H1 (cell line): ENCODE results near the gene ERI3. TPM values are rescaled to one million over a fixed set of nuclear protein-coding genes. Genes with fewer than 3 reads are reported as not detected.

Source experiments
- CTCF ChIA-PET: fragments of 300-600 bp; sonication (Branson Sonifier 250); formaldehyde crosslinking; loops from one replicate; lab custom pipeline; 2021; ENCODE audit not compliant: partially characterized antibody; lab: Charles Lee
- POLR2A ChIA-PET: fragments of 300-600 bp; sonication (Branson Sonifier 250); formaldehyde crosslinking; loops from one replicate; lab custom pipeline; 2021; ENCODE audit warnings: inconsistent platforms; ENCODE audit not compliant: partially characterized antibody; lab: Charles Lee
- DNase-seq, 2 experiments: peaks; one replicate each; pipeline versions ENCODE4 v3.0.0 to v3.0.0-alpha.2; 2010 to 2022; ENCODE audit warnings: low spot score in 2 of 2, low read depth in 1 of 2, mixed read lengths in 1 of 2
- FAIRE-seq: peaks from 2 replicates; lab custom pipeline; 2011; peaks lifted over from hg19 to GRCh38; lab: Jason Lieb, UNC
- H2AFZ ChIP-seq: 2 replicates; pipeline ENCODE4 v1.8.1; 2012; ENCODE audit warnings: low read length, inconsistent platforms
- H2AK5ac ChIP-seq: 2 replicates; pipeline ENCODE4 v1.6.1; 2013; ENCODE audit warnings: low read depth, low read length
- H2BK120ac ChIP-seq: replicated peaks from 2 replicates; pipeline ENCODE3; 2013; ENCODE audit warnings: low read depth, low read length, inconsistent platforms
- H2BK12ac ChIP-seq: 2 replicates; pipeline ENCODE4 v1.6.1; 2013; ENCODE audit warnings: low read depth, low read length
- H2BK15ac ChIP-seq: 2 replicates; pipeline ENCODE4 v1.6.1; 2013; ENCODE audit warnings: low read length
- H2BK20ac ChIP-seq: 2 replicates; pipeline ENCODE4 v1.6.1; 2013; ENCODE audit warnings: low read length
- H2BK5ac ChIP-seq: 2 replicates; pipeline ENCODE4 v1.6.1; 2013; ENCODE audit warnings: low read depth, low read length
- H3K14ac ChIP-seq: 2 replicates; pipeline ENCODE4 v1.6.1; 2013; ENCODE audit warnings: inconsistent platforms; ENCODE audit not compliant: insufficient read length
- H3K18ac ChIP-seq: 2 replicates; pipeline ENCODE4 v1.6.1; 2013; ENCODE audit warnings: low read length; ENCODE audit errors: extremely low read depth
- H3K23ac ChIP-seq: 2 replicates; pipeline ENCODE4 v1.6.1; 2013; ENCODE audit warnings: inconsistent platforms; ENCODE audit not compliant: insufficient read length
- H3K23me2 ChIP-seq: 2 replicates; pipeline ENCODE4 v1.6.1; 2013; ENCODE audit warnings: low read depth, low read length
- H3K27ac ChIP-seq: 2 replicates; pipeline ENCODE4 v1.6.1; 2011; ENCODE audit warnings: low read depth, low read length, inconsistent platforms
- H3K27me3 ChIP-seq, 4 experiments: replicated peaks in 1 of 4; 1 replicate in 1 of 4; 2 replicates in 3 of 4; pipeline versions ENCODE4 v1.6.1 to v1.8.1; 2011 to 2013; ENCODE audit warnings: low read length in 3 of 4, mild to moderate bottlenecking in 3 of 4, inconsistent platforms in 2 of 4, mixed read lengths in 2 of 4, moderate library complexity in 1 of 4; ENCODE audit not compliant: control insufficient read depth in 3 of 4, insufficient read depth in 3 of 4; ENCODE audit errors: extremely low read depth in 1 of 4
- H3K36me3 ChIP-seq, 4 experiments: 2 replicates each; pipeline versions ENCODE4 v1.6.1 to v1.8.1; 2011 to 2013; ENCODE audit warnings: mild to moderate bottlenecking in 4 of 4, low read length in 3 of 4, moderate library complexity in 2 of 4, control low read depth in 1 of 4, inconsistent platforms in 1 of 4; ENCODE audit not compliant: insufficient read depth in 4 of 4, control insufficient read depth in 2 of 4
- H3K4ac ChIP-seq: replicated peaks from 2 replicates; pipeline ENCODE3; 2013; ENCODE audit warnings: low read length, low read depth, mixed read lengths, inconsistent platforms; ENCODE audit not compliant: insufficient read length
- H3K4me1 ChIP-seq, 4 experiments: replicated peaks in 1 of 4; 1 replicate in 1 of 4; 2 replicates in 3 of 4; pipeline versions ENCODE4 v1.6.1 to v1.8.1; 2011 to 2013; ENCODE audit warnings: low read length in 3 of 4, inconsistent platforms in 2 of 4, mixed read lengths in 1 of 4; ENCODE audit not compliant: insufficient read depth in 4 of 4, control insufficient read depth in 3 of 4
- H3K4me2 ChIP-seq, 2 experiments: 2 replicates each; pipeline versions ENCODE4 v1.6.1 to v1.8.1; 2011 to 2013; ENCODE audit warnings: low read depth in 2 of 2, low read length in 2 of 2, control low read depth in 1 of 2, inconsistent platforms in 1 of 2, mild to moderate bottlenecking in 1 of 2; ENCODE audit not compliant: insufficient read depth in 1 of 2
- H3K4me3 ChIP-seq, 4 experiments: fragments of 200-600, 300-600 bp in 1 of 4; sonication (generic), shearing (Covaris generic), sonication (Bioruptor Twin) in 1 of 4; 2 replicates each; pipeline versions ENCODE4 v1.5.1 to v1.8.1; 2011 to 2016; ENCODE audit warnings: low read length in 4 of 4, low read depth in 3 of 4, control low read depth in 2 of 4, inconsistent platforms in 2 of 4, mild to moderate bottlenecking in 2 of 4, mixed read lengths in 1 of 4, moderate library complexity in 1 of 4; ENCODE audit not compliant: insufficient read depth in 2 of 4; ENCODE audit errors: extremely low read depth in 1 of 4
- H3K56ac ChIP-seq: replicated peaks from 2 replicates; pipeline ENCODE3; 2013; ENCODE audit warnings: low read depth, mild to moderate bottlenecking, mixed read lengths, low read length, inconsistent platforms; ENCODE audit not compliant: insufficient read length
- H3K79me1 ChIP-seq: 2 replicates; pipeline ENCODE4 v1.6.1; 2013; ENCODE audit warnings: low read depth, low read length, control low read depth
- H3K79me2 ChIP-seq, 2 experiments: 2 replicates each; pipeline versions ENCODE4 v1.6.1 to v1.8.1; 2012 to 2013; ENCODE audit warnings: low read length in 2 of 2, mild to moderate bottlenecking in 2 of 2, inconsistent platforms in 1 of 2; ENCODE audit not compliant: insufficient read depth in 2 of 2, control insufficient read depth in 1 of 2
- H3K9ac ChIP-seq, 4 experiments: replicated peaks in 1 of 4; 1 replicate in 1 of 4; 2 replicates in 3 of 4; pipeline versions ENCODE4 v1.6.1 to v1.8.1; 2011 to 2013; ENCODE audit warnings: low read depth in 3 of 4, low read length in 3 of 4, control low read depth in 2 of 4, mild to moderate bottlenecking in 2 of 4, moderate library complexity in 2 of 4, inconsistent platforms in 1 of 4; ENCODE audit errors: extremely low read depth in 1 of 4
- H3K9me3 ChIP-seq, 2 experiments: 2 replicates each; pipeline versions ENCODE4 v1.6.1 to v1.8.1; 2012 to 2013; ENCODE audit warnings: mild to moderate bottlenecking in 2 of 2, moderate library complexity in 2 of 2, control low read depth in 1 of 2, inconsistent platforms in 1 of 2, low read depth in 1 of 2, low read length in 1 of 2, mixed read lengths in 1 of 2; ENCODE audit not compliant: insufficient read depth in 2 of 2
- H4K20me1 ChIP-seq, 2 experiments: replicated peaks in 1 of 2; 2 replicates each; pipeline versions ENCODE3 to v1.8.1; 2011 to 2013; ENCODE audit warnings: inconsistent platforms in 2 of 2, low read length in 2 of 2, mild to moderate bottlenecking in 1 of 2; ENCODE audit not compliant: insufficient read depth in 2 of 2, control insufficient read depth in 1 of 2
- H4K5ac ChIP-seq: 2 replicates; pipeline ENCODE4 v1.6.1; 2013; ENCODE audit warnings: low read length, low read depth, mixed read lengths, inconsistent platforms; ENCODE audit not compliant: insufficient read length
- H4K8ac ChIP-seq: 2 replicates; pipeline ENCODE4 v1.8.0; 2013; ENCODE audit warnings: mild to moderate bottlenecking, moderate library complexity, low read length, inconsistent platforms; ENCODE audit not compliant: insufficient read depth; ENCODE audit errors: extremely low read depth
- H4K91ac ChIP-seq: replicated peaks from 2 replicates; pipeline ENCODE3; 2013; ENCODE audit warnings: low read length, mixed read lengths, inconsistent platforms; ENCODE audit not compliant: insufficient read length
- CBX5 ChIP-seq: fragments of 300-800, 300-1000 bp; sonication (generic); IDR thresholded peaks from 2 replicates; pipeline ENCODE4 v1.7.1; 2016; ENCODE audit warnings: antibody characterized with exemption, low read length, low read depth
- CEBPB ChIP-seq: IDR thresholded peaks from 2 replicates; pipeline ENCODE4 v1.6.1; 2012; ENCODE audit warnings: low read depth, low read length
- CTBP2 ChIP-seq: IDR thresholded peaks from 2 replicates; pipeline ENCODE4 v1.7.0; 2011; ENCODE audit warnings: borderline replicate concordance, mild to moderate bottlenecking, moderate library complexity, mixed read lengths, low read length; ENCODE audit not compliant: insufficient read depth, insufficient read length
- GTF2F1 ChIP-seq: IDR thresholded peaks from 2 replicates; pipeline ENCODE4 v1.6.1; 2012; ENCODE audit warnings: low read depth, low read length, improper control_type of control experiment, borderline replicate concordance
- HDAC6 ChIP-seq: IDR thresholded peaks from one replicate; pipeline ENCODE4 v1.7.1; 2012; ENCODE audit warnings: low read depth, mild to moderate bottlenecking, inconsistent platforms, low read length, moderate library complexity
- JUN ChIP-seq: IDR thresholded peaks from 2 replicates; pipeline ENCODE4 v1.6.1; 2011; ENCODE audit warnings: low read depth, mild to moderate bottlenecking, improper control_type of control experiment, low read length
- JUND ChIP-seq: IDR thresholded peaks from 2 replicates; pipeline ENCODE4 v1.6.1; 2011; ENCODE audit warnings: mild to moderate bottlenecking, improper control_type of control experiment, low read length
- KDM1A ChIP-seq: fragments of 200-600, 300-600 bp; sonication (generic); IDR thresholded peaks from 2 replicates; pipeline ENCODE4 v1.7.1; 2016; ENCODE audit warnings: mild to moderate bottlenecking, low read length, borderline replicate concordance
- NANOG ChIP-seq: IDR thresholded peaks from 2 replicates; pipeline ENCODE4 v1.6.1; 2011; ENCODE audit warnings: low read length, low read depth, mild to moderate bottlenecking, inconsistent platforms; ENCODE audit not compliant: insufficient read depth, poor library complexity, severe bottlenecking
- NRF1 ChIP-seq: IDR thresholded peaks from 2 replicates; pipeline ENCODE4 v1.6.1; 2011; ENCODE audit warnings: mild to moderate bottlenecking, low read depth, low read length, improper control_type of control experiment
- RBBP5 ChIP-seq: IDR thresholded peaks from 2 replicates; pipeline ENCODE4 v1.7.1; 2012; ENCODE audit warnings: low read depth, mild to moderate bottlenecking, inconsistent platforms, low read length, moderate library complexity, borderline replicate concordance
- SRF ChIP-seq: IDR thresholded peaks from 2 replicates; pipeline ENCODE4 v1.6.1; 2011; ENCODE audit warnings: mild to moderate bottlenecking, low read depth, low read length, moderate library complexity
- TEAD4 ChIP-seq: IDR thresholded peaks from 2 replicates; pipeline ENCODE4 v1.6.1; 2012; ENCODE audit warnings: low read depth, low read length, inconsistent platforms, mixed read lengths
- YY1 ChIP-seq: IDR thresholded peaks from 2 replicates; pipeline ENCODE4 v1.6.1; 2011; ENCODE audit warnings: low read depth, mild to moderate bottlenecking, low read length
- WGBS, 2 experiments: shearing (Covaris generic) in 1 of 2; methylation state at CpG; one replicate each; pipeline versions ENCODE4 v1.1.6 to v1.1.7; 2013 to 2015; ENCODE audit warnings: low lambda C conversion rate in 2 of 2, mixed read lengths in 2 of 2, inconsistent platforms in 1 of 2, low coverage in 1 of 2, missing lambda C conversion rate in 1 of 2; ENCODE audit not compliant: insufficient replicate concordance in 2 of 2, insufficient coverage in 1 of 2, insufficient read length in 1 of 2; ENCODE audit errors: extremely low coverage in 1 of 2, missing lambda C conversion rate in 1 of 2; 5-methylcytosine and 5-hydroxymethylcytosine counted together
- polyA plus RNA-seq, 7 experiments: library from polyadenylated mRNA; depleted of rRNA in 3 of 7; stranded (reverse) in 5 of 7; unstranded in 2 of 7; fragments of >200 nt in 5 of 7; fragments of 200-250 nt in 2 of 7; gene quantifications; 1 replicate in 5 of 7; 2 replicates in 1 of 7; 4 replicates in 1 of 7; pipeline versions ENCODE4 v1.2.1 to v1.2.3, GENCODE V29; 2011 to 2013; ENCODE audit warnings: missing spikeins in 2 of 7, mixed read lengths in 2 of 7
- total RNA-seq: library from RNA; stranded (reverse); fragmentation: NEBNext Ultra II Directional; extraction: Animal tissue kit (Norgen Biotek cat#: 25700); gene quantifications from 2 replicates; pipeline ENCODE4 v1.2.1, GENCODE V29; 2021

ERI3 gene
- total and polyA plus RNA-seq, 2 of the 8 experiments (the other 6 are each of a cell fraction or from before 2014, with no cell fraction given): 81.1 to 199 TPM

GRCh38 chr1:44210595-44210994, 144.5 kb downstream of the ERI3 start:
- Histone ChIP-seq H2BK5ac (no peak overlapping the region), H3K56ac (no peak overlapping the region), H3K4me1 (peaks cover 0 to 7% (median 2%) of the 10 kb centered on the region in 4 experiments; a peak in 3 of 7 replicates)
- TF ChIP-seq CTBP2: no peak
- no peak for TF ChIP-seq GTF2F1
- TF ChIP-seq JUND: no peak
- no peak for TF ChIP-seq JUN
- TF ChIP-seq YY1: no peak
- TF ChIP-seq KDM1A: no peak
- TF ChIP-seq RBBP5: no peak
- TF ChIP-seq CEBPB: no peak
- TF ChIP-seq HDAC6: no peak
- no peak for TF ChIP-seq CBX5
- TF ChIP-seq SRF: no peak
- no peak for TF ChIP-seq NANOG
- TF ChIP-seq NRF1: no peak
- no peak for TF ChIP-seq TEAD4
- TF ChIP-seq, all 59 proteins: peak for 0
- Histone ChIP-seq H3K79me2 (peaks cover 0 to 6% of the 10 kb centered on the region in 2 experiments; a peak in 1 of 4 replicates), H3K9me3 (no peaks in the 10 kb centered on the region), H3K79me1 (peaks cover 3% of the 10 kb centered on the region; the same call in 1 of the 2 replicates), H2BK15ac (no peak overlapping the region), H2AFZ (no peak overlapping the region), H2BK20ac (no peak overlapping the region), H3K18ac (no peak overlapping the region), H2BK12ac (no peak overlapping the region), H3K27me3 (peaks cover 0 to 5% (median 2%) of the 10 kb centered on the region in 4 experiments; a peak in 2 of 7 replicates), H4K20me1 (peaks cover 0 to 3% of the 10 kb centered on the region in 2 experiments), H3K9ac (no peak overlapping the region), H4K8ac (no peak overlapping the region), H3K23ac (no peak overlapping the region), H4K91ac (no peak overlapping the region), H3K23me2 (peaks cover 8% of the 10 kb centered on the region), H3K36me3 (peaks cover 0 to 4% (median 2%) of the 10 kb centered on the region in 4 experiments; a peak in 6 of 8 replicates), H3K14ac (no peak overlapping the region), H3K4me3 (no peak overlapping the region), H2BK120ac (no peak overlapping the region), H3K4ac (no peak overlapping the region), H2AK5ac (no peak overlapping the region), H3K4me2 (no peak overlapping the region), H4K5ac (no peak overlapping the region), H3K27ac (no peak overlapping the region)
- ChIA-PET CTCF (interaction anchor here (1.9 to 2.2 kb wide), 2 partner anchors 11 to 34 kb away, joined by 4 read pairs; no protein-coding TSS in a partner anchor), POLR2A (no interaction called here)
- 100% methylated on average over 1 of the region's 1 CpG; no CpG with 5 or more reads in 1 of the 2 experiments for WGBS, 2 experiments
- DNase-seq: no peak
- no peak for FAIRE-seq
